HL-60/S4 (cell line): Measurements from ENCODE around the gene CD4.

ENCODE experiments used
- in situ Hi-C: fragments of 300-500 bp; cut with MboI; formaldehyde crosslinking; loops from 2 replicates; pipeline ENCODE4 v1.14.3; 2022; ENCODE audit warnings: low sequenced_read_pairs

CD4 gene

GRCh38 chr12:6807170-6807569, 17.8 kb downstream of the CD4 start:
- in situ Hi-C loops = no loop called here

GRCh38 chr12:6809056-6809455, 19.7 kb downstream of the CD4 start:
- in situ Hi-C loops = no loop called here

- in situ Hi-C loops = no loop called here
These were observed 21.4 kb downstream of the CD4 start for GRCh38 chr12:6810758-6811157.

DNA sequence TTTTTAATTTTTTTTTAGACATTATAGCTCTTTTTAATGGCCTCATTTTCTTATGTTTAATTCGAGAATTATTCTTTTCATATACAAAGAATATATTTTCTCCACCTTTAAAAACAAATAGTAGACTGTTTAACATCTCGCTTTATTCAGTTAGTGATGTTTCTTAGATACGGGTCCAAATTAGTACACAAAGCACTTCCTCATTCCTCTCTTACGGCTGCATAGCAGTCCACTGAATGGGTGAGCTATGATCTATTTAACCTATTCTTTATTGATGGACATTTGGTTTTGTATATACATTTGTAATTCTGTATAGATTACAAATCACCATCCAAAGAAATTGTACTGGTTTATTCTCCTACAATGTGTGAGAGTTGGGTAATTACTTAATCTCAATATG, 24.0 kb downstream of the CD4 start:
- in situ Hi-C loops = no loop called here

- in situ Hi-C loops = no loop called here
These were observed 27.3 kb downstream of the CD4 start for GRCh38 chr12:6816598-6816997.

DNA sequence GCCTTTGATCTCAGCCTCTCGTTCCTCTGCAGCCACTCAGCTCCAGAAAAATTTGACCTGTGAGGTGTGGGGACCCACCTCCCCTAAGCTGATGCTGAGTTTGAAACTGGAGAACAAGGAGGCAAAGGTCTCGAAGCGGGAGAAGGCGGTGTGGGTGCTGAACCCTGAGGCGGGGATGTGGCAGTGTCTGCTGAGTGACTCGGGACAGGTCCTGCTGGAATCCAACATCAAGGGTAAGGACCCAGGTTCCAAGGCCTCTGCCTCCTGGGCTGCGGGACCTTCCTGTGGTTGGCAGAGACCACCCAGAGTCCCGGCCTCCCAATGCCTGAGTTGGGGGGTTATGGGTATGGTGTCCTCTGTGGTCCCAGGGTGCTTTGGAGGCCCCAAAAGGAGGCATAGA, 27.8 kb downstream of the CD4 start:
- in situ Hi-C loops = no loop called here

DNA sequence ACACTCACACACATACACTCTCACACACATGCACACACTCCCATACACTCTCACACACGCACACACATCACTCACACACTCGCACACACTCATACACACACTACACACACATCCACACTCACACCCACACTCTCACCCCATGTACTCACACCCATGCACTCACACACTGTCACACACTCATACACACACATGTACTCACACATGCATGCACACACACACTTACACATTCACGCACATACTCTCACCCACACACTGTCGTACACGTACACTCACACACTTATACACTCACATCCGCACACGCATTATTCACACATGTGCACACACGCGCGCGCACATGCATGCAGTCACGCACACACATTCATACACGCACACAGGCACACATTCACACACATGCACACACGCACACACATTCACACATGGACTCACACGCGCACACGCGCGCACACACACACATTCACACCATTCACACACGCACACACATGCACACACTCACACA, 28.4 kb downstream of the CD4 start:
- in situ Hi-C loops = no loop called here

GRCh38 chr12:6818222-6818621, 28.9 kb downstream of the CD4 start:
- in situ Hi-C loops = no loop called here

GRCh38 chr12:6818645-6819044, 29.3 kb downstream of the CD4 start:
- in situ Hi-C loops = no loop called here

DNA sequence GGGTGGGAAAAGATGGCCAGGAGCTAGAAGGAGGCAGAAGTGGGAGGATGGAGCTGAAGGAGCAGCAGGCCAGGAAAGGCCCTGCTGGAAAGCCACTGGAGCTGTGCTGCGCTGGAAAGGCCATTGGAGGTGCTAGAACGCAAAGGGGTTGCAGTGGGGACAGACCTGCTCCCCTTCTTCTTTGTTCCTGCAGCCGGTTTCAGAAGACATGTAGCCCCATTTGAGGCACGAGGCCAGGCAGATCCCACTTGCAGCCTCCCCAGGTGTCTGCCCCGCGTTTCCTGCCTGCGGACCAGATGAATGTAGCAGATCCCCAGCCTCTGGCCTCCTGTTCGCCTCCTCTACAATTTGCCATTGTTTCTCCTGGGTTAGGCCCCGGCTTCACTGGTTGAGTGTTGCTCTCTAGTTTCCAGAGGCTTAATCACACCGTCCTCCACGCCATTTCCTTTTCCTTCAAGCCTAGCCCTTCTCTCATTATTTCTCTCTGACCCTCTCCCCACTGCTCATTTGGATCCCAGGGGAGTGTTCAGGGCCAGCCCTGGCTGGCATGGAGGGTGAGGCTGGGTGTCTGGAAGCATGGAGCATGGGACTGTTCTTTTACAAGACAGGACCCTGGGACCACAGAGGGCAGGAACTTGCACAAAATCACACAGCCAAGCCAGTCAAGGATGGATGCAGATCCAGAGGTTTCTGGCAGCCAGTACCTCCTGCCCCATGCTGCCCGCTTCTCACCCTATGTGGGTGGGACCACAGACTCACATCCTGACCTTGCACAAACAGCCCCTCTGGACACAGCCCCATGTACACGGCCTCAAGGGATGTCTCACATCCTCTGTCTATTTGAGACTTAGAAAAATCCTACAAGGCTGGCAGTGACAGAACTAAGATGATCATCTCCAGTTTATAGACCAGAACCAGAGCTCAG, 30.0 kb downstream of the CD4 start:
- in situ Hi-C loops = no loop called here

DNA sequence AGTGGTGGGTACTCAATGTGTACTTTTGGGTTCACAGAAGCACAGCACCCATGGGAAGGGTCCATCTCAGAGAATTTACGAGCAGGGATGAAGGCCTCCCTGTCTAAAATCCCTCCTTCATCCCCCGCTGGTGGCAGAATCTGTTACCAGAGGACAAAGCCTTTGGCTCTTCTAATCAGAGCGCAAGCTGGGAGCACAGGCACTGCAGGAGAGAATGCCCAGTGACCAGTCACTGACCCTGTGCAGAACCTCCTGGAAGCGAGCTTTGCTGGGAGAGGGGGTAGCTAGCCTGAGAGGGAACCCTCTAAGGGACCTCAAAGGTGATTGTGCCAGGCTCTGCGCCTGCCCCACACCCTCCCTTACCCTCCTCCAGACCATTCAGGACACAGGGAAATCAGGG, 30.8 kb downstream of the CD4 start:
- in situ Hi-C loops = no loop called here

GRCh38 chr12:6821591-6822425, 32.5 kb downstream of the CD4 start, which contains the start of gene GPR162:
Gene GPR162 (plus strand): TSS chr12:6821821. CDS start chr12:6823899, 2,078 bp downstream.
- in situ Hi-C loops = no loop called here

DNA sequence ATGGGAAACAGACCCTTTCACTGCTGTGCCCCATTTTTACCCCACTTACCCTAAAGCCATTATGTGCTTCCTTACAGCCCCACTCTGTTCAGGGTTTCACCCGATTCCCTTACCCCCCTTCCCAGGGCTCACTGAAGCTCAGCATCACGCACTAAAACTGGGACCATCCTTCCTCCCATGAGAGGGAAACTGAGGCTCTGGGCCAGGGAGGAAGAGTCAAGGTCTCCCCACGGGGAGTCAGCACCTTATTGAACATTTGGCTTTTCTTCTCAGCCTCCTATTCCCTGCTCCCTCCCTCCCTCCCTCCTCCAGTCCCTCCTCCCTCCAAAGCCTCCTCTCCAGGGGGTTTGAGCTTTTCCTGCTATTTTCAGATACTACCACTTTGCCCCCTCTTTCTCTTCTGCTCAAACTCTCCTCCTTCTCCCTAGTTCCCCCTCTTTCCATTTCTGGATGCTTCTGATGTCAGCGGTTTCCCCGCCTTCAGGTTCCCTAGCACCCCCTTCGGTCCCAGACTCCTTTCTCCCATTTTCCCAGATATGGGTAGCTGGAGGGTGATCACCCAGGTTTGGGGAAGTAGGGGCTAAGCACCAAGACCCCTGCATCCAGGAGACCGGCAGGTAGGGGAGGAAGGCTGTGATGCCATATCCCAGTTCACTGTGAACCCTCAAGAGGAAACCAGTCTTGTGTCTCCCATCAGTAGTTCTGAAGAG, 33.3 kb downstream of the CD4 start:
- in situ Hi-C loops = no loop called here

- in situ Hi-C loops = no loop called here
These were observed 34.1 kb downstream of the CD4 start for GRCh38 chr12:6823182-6824084.

GRCh38 chr12:6824085-6824775, 34.9 kb downstream of the CD4 start:
- in situ Hi-C loops = no loop called here

GRCh38 chr12:6824901-6825381, 35.6 kb downstream of the CD4 start:
- in situ Hi-C loops = loop anchor here (5.0 kb wide), 1 partner anchor 73 kb away; the partner anchor contains the start of gene MLF2

- in situ Hi-C loops = loop anchor here (5.0 kb wide), 1 partner anchor 73 kb away; the partner anchor contains the start of gene MLF2
These were observed 36.2 kb downstream of the CD4 start for GRCh38 chr12:6825398-6826124.

DNA sequence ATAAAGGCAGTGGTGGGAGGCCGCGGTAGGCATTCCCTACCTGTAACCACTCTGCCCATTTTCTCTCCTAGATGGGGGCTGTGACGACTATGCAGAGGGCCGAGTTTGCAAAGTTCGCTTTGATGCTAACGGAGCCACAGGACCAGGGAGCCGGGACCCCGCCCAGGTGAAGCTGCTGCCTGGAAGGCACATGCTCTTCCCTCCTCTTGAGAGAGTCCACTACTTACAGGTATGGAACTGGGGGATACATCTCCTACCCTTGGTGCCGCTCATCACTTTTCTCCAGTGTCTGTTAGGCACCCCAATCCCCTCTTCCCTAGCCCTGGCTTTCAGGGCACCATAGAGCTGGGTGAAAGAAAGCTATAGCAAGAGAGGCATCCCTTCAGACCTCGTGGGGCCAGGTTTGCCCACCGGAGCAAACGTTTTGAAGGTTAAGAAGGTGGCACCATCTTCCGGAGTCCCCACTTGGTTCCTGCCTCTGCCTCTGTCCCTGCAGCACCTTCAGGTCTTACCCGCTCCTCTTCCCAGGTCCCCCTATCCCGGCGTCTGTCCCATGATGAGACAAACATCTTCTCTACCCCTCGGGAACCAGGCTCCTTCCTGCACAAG, 36.9 kb downstream of the CD4 start:
- in situ Hi-C loops = loop anchor here (5.0 kb wide), 1 partner anchor 74 kb away; the partner anchor contains the start of gene MLF2
